Duodenal mucosa (tissue), 2 donors: ENCODE results near the gene VPS13C.
"Not testable (repeated sequence)": the region's sequence is repeated elsewhere in the genome, so short reads cannot be mapped to it uniquely, and the experiment has no call there.

ENCODE experiments used
- H3K27ac ChIP-seq: one replicate; pipeline ENCODE4 v1.7.0; 2013; ENCODE audit warnings: low read depth, low read length
- H3K27me3 ChIP-seq, 2 donors: one replicate each; pipeline ENCODE4 v1.7.0; 2013; ENCODE audit warnings: low read length in 2 of 2, control low read depth in 1 of 2; ENCODE audit not compliant: insufficient read depth in 2 of 2, control insufficient read depth in 1 of 2
- H3K36me3 ChIP-seq, 2 donors: one replicate each; pipeline ENCODE4 v1.7.0; 2013; ENCODE audit warnings: low read length in 2 of 2, control low read depth in 1 of 2; ENCODE audit not compliant: insufficient read depth in 2 of 2, control insufficient read depth in 1 of 2
- H3K4me1 ChIP-seq, 2 donors: one replicate each; pipeline ENCODE4 v1.7.0; 2013; ENCODE audit warnings: low read length in 2 of 2, control low read depth in 1 of 2; ENCODE audit not compliant: insufficient read depth in 2 of 2, control insufficient read depth in 1 of 2
- H3K4me3 ChIP-seq, 2 donors: one replicate each; pipeline ENCODE4 v1.7.0; 2013; ENCODE audit warnings: low read length in 2 of 2, low read depth in 1 of 2
- H3K9ac ChIP-seq, 2 donors: one replicate each; pipeline ENCODE4 v1.7.0; 2013; ENCODE audit warnings: low read length in 2 of 2, low read depth in 1 of 2
- H3K9me3 ChIP-seq, 2 donors: one replicate each; pipeline ENCODE4 v1.7.0; 2013; ENCODE audit warnings: low read length in 2 of 2, control low read depth in 1 of 2; ENCODE audit not compliant: control insufficient read depth in 1 of 2

VPS13C gene

GRCh38 chr15:62047282-62047827, 12.9 kb downstream of the VPS13C start:
- H3K36me3 ChIP-seq = no peaks in the 10 kb centered on the region
- no peak overlapping the region for H3K27ac ChIP-seq
- no peaks in the 10 kb centered on the region for H3K9me3 ChIP-seq
- H3K4me1 ChIP-seq = peaks cover 6 to 7% of the 10 kb centered on the region in 2 donors
- no peak overlapping the region for H3K4me3 ChIP-seq
- H3K9ac ChIP-seq = no peak overlapping the region
- H3K27me3 ChIP-seq = no peaks in the 10 kb centered on the region

DNA sequence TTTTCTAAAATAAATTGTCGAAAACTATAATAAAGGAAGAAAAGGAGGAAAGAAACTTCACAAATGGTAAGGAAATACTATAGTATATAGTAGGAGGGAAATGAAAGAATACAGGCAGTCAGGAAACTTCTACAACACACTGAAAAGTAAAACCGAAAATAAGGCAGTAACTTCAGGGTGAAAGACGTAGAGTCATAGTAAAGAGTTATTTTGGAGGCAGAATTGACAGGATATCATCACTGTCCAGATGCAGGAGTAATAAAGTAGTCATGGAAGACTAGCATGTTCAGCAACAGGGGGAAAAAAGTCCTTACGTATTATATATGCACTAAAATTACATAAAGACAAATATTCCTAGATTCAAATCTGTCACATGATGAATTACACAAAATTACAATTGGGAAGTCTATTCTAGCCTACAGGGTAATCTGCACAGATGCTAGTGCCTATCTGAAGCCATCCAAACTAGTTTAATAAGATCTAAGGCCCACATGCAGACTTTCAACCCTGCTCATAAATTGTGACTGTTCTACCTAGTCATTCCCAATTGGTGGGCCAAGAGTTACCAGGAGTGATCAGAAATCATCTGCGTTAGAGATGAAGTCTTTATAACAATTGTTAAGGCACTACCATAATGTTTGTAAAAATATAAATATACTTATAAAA, 14.0 kb downstream of the VPS13C start:
- peaks cover 4 to 8% of the 10 kb centered on the region in 2 donors for H3K4me1 ChIP-seq
- H3K9me3 ChIP-seq = no peaks in the 10 kb centered on the region
- H3K9ac ChIP-seq = no peak overlapping the region
- H3K4me3 ChIP-seq = peak overlapping the region in 1 of 2 donors; percentile 9
- no peaks in the 10 kb centered on the region for H3K27me3 ChIP-seq
- H3K36me3 ChIP-seq = no peaks in the 10 kb centered on the region
- no peak overlapping the region for H3K27ac ChIP-seq

DNA sequence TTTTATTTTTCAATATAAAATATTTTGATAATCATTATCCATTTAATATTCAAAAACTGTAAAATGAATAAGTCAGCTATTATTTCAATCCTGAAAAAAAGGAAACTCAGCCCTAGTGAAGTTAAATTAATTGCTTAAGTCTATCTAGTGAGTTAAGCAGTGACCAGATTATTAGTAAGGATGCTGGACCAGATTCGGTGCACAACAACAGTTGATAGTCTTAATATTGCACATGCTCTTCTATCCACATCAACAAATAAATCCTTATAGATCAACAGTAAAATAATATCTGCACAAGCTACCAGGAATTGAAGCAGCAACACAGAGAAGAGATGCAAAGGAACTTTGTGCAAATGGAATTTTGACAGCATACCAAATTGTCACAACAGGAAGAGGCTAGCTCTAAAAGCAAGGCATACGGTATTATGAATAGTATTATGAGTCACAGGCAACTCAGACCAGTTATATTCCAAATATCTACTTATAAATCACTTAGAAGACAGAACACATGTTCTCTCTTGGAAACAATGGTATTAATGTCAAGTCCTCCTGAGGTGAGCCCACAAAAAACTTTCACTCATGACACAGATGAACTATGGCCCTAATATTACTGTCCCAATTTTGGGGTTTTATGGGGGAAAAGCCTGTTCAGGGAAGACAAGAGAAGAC, 24.9 kb downstream of the VPS13C start:
- H3K9ac ChIP-seq = no peak overlapping the region
- no peak overlapping the region for H3K27ac ChIP-seq
- no peak overlapping the region for H3K4me3 ChIP-seq

GRCh38 chr15:62027916-62028315, 32.3 kb downstream of the VPS13C start:
- peaks cover 7 to 9% of the 10 kb centered on the region in 2 donors for H3K36me3 ChIP-seq
- H3K9ac ChIP-seq = no peak overlapping the region

More for the DNA sequence above, 24.9 kb downstream of the VPS13C start:
- Histone ChIP-seq H3K36me3 (peaks cover 0 to 15% of the 10 kb centered on the region in 2 donors), H3K9me3 (no peaks in the 10 kb centered on the region), H3K4me1 (peaks cover 0 to 3% of the 10 kb centered on the region in 2 donors), H3K27me3 (no peaks in the 10 kb centered on the region)

GRCh38 chr15:62027263-62027565, 33.0 kb downstream of the VPS13C start:
- H3K36me3 ChIP-seq = peaks cover 8 to 9% of the 10 kb centered on the region in 2 donors
- no peak overlapping the region for H3K4me3 ChIP-seq
- no peaks in the 10 kb centered on the region for H3K4me1 ChIP-seq
- H3K27ac ChIP-seq = no peak overlapping the region
- no peaks in the 10 kb centered on the region for H3K27me3 ChIP-seq
- no peaks in the 10 kb centered on the region for H3K9me3 ChIP-seq
- no peak overlapping the region for H3K9ac ChIP-seq

More at GRCh38 chr15:62027916-62028315, 32.3 kb downstream of the VPS13C start:
- H3K4me3 ChIP-seq = no peak overlapping the region
- no peaks in the 10 kb centered on the region for H3K27me3 ChIP-seq
- no peaks in the 10 kb centered on the region for H3K9me3 ChIP-seq
- H3K27ac ChIP-seq = no peak overlapping the region
- H3K4me1 ChIP-seq = no peaks in the 10 kb centered on the region

DNA sequence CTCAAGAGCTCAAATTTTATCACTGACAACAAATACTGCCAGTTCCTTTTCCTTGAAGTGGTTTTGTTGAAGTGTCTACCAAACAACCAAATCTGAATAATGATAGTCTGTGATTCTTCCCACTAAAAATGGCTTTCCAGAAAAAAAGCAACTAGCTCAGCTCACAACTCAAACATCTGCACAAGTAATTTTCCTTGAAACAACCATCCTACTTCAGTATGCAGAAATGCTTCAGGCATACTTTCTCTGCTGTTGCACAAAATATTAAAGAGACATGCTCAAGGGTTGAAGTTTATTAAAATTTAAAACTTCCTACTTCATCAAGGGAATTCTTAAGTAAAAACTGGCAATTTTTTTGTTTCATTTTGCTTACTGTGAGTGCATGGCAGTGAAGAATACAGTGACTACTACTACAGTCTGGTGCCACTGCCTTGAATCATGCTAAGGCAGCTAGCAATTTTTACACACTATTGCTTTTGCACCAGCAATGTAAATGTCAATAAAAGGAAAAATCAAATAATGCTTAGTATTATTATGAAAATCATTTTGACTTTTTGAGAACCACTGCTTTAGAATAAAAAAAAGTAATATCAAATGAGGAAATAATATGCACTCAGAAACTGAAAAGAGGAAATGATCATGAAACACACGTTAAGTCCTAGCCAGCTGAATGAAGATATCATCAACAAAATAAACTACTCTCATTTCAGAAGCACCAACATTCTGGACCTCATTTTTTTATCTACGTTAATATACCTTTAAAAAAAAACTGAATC, 33.6 kb downstream of the VPS13C start:
- no peaks in the 10 kb centered on the region for H3K4me1 ChIP-seq
- no peak overlapping the region for H3K4me3 ChIP-seq
- no peaks in the 10 kb centered on the region for H3K9me3 ChIP-seq
- H3K27ac ChIP-seq = no peak overlapping the region
- peaks cover 8 to 9% of the 10 kb centered on the region in 2 donors for H3K36me3 ChIP-seq
- H3K27me3 ChIP-seq = no peaks in the 10 kb centered on the region
- H3K9ac ChIP-seq = no peak overlapping the region

GRCh38 chr15:62021991-62022600, 38.2 kb downstream of the VPS13C start:
- peaks cover 7 to 17% of the 10 kb centered on the region in 2 donors for H3K36me3 ChIP-seq

DNA sequence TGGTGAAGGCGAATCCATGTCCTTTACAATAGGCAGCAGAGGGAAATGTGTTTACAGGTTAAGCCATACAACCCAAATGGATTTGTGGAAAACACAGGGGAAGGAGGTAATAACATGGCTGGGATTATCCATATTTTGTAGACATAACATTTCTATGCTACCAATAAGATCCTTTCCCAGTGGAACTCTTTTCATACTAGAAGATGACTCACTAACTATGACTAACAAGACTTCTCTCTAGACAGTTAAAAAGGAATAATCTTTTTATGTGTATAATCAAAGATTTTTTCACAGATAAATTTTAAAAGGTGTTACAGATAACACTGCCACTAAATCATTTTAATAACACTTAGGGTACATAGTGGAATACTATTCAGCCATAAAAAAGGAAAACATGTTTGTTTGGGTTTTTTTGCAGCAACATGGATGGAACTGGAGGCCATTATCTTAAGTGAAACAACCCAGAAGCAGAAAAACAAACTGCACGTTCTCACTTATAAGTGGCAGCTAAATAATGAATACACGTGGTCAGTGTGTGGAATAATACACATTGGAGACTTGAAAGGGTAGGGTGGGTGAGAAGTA, 39.6 kb downstream of the VPS13C start:
- Histone ChIP-seq H3K4me3 (no peak overlapping the region), H3K27ac (no peak overlapping the region), H3K27me3 (no peaks in the 10 kb centered on the region), H3K9me3 (peaks cover 0 to 8% of the 10 kb centered on the region in 2 donors), H3K36me3 (peaks cover 7 to 17% of the 10 kb centered on the region in 2 donors), H3K9ac (no peak overlapping the region), H3K4me1 (no peaks in the 10 kb centered on the region)

More at GRCh38 chr15:62021991-62022600, 38.2 kb downstream of the VPS13C start:
- no peaks in the 10 kb centered on the region for H3K4me1 ChIP-seq
- H3K27ac ChIP-seq = no peak overlapping the region
- H3K9ac ChIP-seq = no peak overlapping the region
- peaks cover 0 to 8% of the 10 kb centered on the region in 2 donors for H3K9me3 ChIP-seq
- no peak overlapping the region for H3K4me3 ChIP-seq
- H3K27me3 ChIP-seq = no peaks in the 10 kb centered on the region

GRCh38 chr15:62005354-62005753, 54.9 kb downstream of the VPS13C start:
- not testable (repeated sequence) for H3K4me3 ChIP-seq, H3K27ac ChIP-seq, H3K27me3 ChIP-seq, H3K9me3 ChIP-seq, H3K4me1 ChIP-seq, H3K9ac ChIP-seq
- H3K36me3 ChIP-seq = peaks cover 14 to 18% of the 10 kb centered on the region in 2 donors
